Activated B cell treated with CpG ODN at 0.5 μM for 24 hours (primary cell): ENCODE data around the gene PCDH9. TPM values are rescaled to one million over a fixed set of nuclear protein-coding genes. Genes with fewer than 3 reads are reported as not detected.

Experiments used
- ATAC-seq: fragments of 200-7000 bp; cut with Tn5 transposase; one replicate; pipeline ENCODE4 v1.10.0; 2021; ENCODE audit warnings: low read depth, mild to moderate bottlenecking, moderate library complexity
- CTCF ChIA-PET: fragments of 350-600 bp; sonication (Branson Sonifier 250); formaldehyde crosslinking; loops from one replicate; lab custom pipeline; 2021; ENCODE audit warnings: antibody characterized with exemption; lab: Charles Lee
- POLR2A ChIA-PET: fragments of 350-600 bp; sonication (Branson Sonifier 250); formaldehyde crosslinking; loops from one replicate; lab custom pipeline; 2021; ENCODE audit warnings: antibody characterized with exemption; lab: Charles Lee
- DNase-seq: peaks from one replicate; pipeline ENCODE4 v3.0.0; 2022
- H3K27ac Mint-ChIP-seq: one replicate; pipeline ENCODE4 v1.8.0; 2020; ENCODE audit warnings: mixed read lengths
- H3K27me3 Mint-ChIP-seq: one replicate; pipeline ENCODE4 v1.8.0; 2021; ENCODE audit warnings: mixed read lengths
- H3K36me3 Mint-ChIP-seq: one replicate; pipeline ENCODE4 v1.8.0; 2021; ENCODE audit warnings: low read depth, mixed read lengths
- H3K4me1 Mint-ChIP-seq: one replicate; pipeline ENCODE4 v1.8.0; 2021; ENCODE audit warnings: mixed read lengths
- H3K4me3 Mint-ChIP-seq: one replicate; pipeline ENCODE4 v1.8.0; 2020; ENCODE audit warnings: mild to moderate bottlenecking, mixed read lengths
- H3K9me3 Mint-ChIP-seq: one replicate; pipeline ENCODE4 v1.8.0; 2020; ENCODE audit warnings: mixed read lengths
- CTCF ChIP-seq: fragments of 200-600 bp; IDR thresholded peaks from one replicate; pipeline ENCODE4 v1.8.0; 2022; ENCODE audit warnings: antibody characterized with exemption, mild to moderate bottlenecking
- intact Hi-C: fragments of 100-400 bp; cut with micrococcal nuclease; formaldehyde crosslinking; loops from one replicate; pipeline ENCODE4 v1.15.1; 2024
- total RNA-seq: library from RNA; stranded (reverse); gene quantifications from 2 replicates; pipeline ENCODE4 v1.2.3, GENCODE V29; 2022

PCDH9 gene
- total RNA-seq, 1 donor from 2014 or later, result 6.4 TPM

GRCh38 chr13:66855131-66855530, 375.0 kb downstream of the PCDH9 start:
- TF ChIP-seq CTCF, result no peak
- no peak overlapping the region for H3K27ac Mint-ChIP-seq
- POLR2A ChIA-PET, result no interaction called here
- peaks cover 3% of the 10 kb centered on the region for H3K4me1 Mint-ChIP-seq
- no peak overlapping the region for H3K4me3 Mint-ChIP-seq
- no peaks in the 10 kb centered on the region for H3K27me3 Mint-ChIP-seq
- peaks cover 3% of the 10 kb centered on the region for H3K9me3 Mint-ChIP-seq
- no peaks in the 10 kb centered on the region for H3K36me3 Mint-ChIP-seq
- ATAC-seq (no peak), DNase-seq (no peak)
- intact Hi-C loops, result no loop called here
- CTCF ChIA-PET, result no interaction called here

- peaks cover 3% of the 10 kb centered on the region for H3K9me3 Mint-ChIP-seq
- POLR2A ChIA-PET, result no interaction called here
- DNase-seq (no peak), ATAC-seq (no peak)
- no peaks in the 10 kb centered on the region for H3K27me3 Mint-ChIP-seq
- H3K36me3 Mint-ChIP-seq, result no peaks in the 10 kb centered on the region
- no peak for TF ChIP-seq CTCF
- CTCF ChIA-PET, result no interaction called here
- H3K27ac Mint-ChIP-seq, result no peak overlapping the region
- H3K4me3 Mint-ChIP-seq, result no peak overlapping the region
- intact Hi-C loops, result no loop called here
- H3K4me1 Mint-ChIP-seq, result no peaks in the 10 kb centered on the region
Measured at GRCh38 chr13:66853564-66853963, 376.6 kb downstream of the PCDH9 start.

- ChIA-PET CTCF (no interaction called here), POLR2A (no interaction called here)
- intact Hi-C loops, result no loop called here
- Mint-ChIP-seq H3K36me3 (no peaks in the 10 kb centered on the region), H3K4me1 (no peaks in the 10 kb centered on the region), H3K4me3 (no peak overlapping the region), H3K9me3 (peaks cover 3% of the 10 kb centered on the region), H3K27me3 (no peaks in the 10 kb centered on the region), H3K27ac (no peak overlapping the region)
- ATAC-seq (no peak), DNase-seq (no peak)
- no peak for TF ChIP-seq CTCF
Measured at GRCh38 chr13:66849706-66850105, 380.4 kb downstream of the PCDH9 start.

- TF ChIP-seq CTCF, result no peak
- intact Hi-C loops, result no loop called here
- CTCF ChIA-PET, result no interaction called here
Measured at GRCh38 chr13:66847541-66847940, 382.6 kb downstream of the PCDH9 start.

GRCh38 chr13:66845393-66845792, 384.7 kb downstream of the PCDH9 start:
- POLR2A ChIA-PET, result no interaction called here
- intact Hi-C loops, result no loop called here
- no peaks in the 10 kb centered on the region for H3K9me3 Mint-ChIP-seq
- H3K27me3 Mint-ChIP-seq, result no peaks in the 10 kb centered on the region
- H3K36me3 Mint-ChIP-seq, result no peaks in the 10 kb centered on the region
- no peak for DNase-seq
- CTCF ChIA-PET, result no interaction called here
- no peak for ATAC-seq
- no peak for TF ChIP-seq CTCF
- no peaks in the 10 kb centered on the region for H3K4me1 Mint-ChIP-seq
- H3K4me3 Mint-ChIP-seq, result no peak overlapping the region
- no peak overlapping the region for H3K27ac Mint-ChIP-seq

More at GRCh38 chr13:66847541-66847940, 382.6 kb downstream of the PCDH9 start:
- H3K4me1 Mint-ChIP-seq, result no peaks in the 10 kb centered on the region
- no peaks in the 10 kb centered on the region for H3K36me3 Mint-ChIP-seq
- H3K27me3 Mint-ChIP-seq, result no peaks in the 10 kb centered on the region
- POLR2A ChIA-PET, result no interaction called here
- H3K4me3 Mint-ChIP-seq, result no peak overlapping the region
- no peak for ATAC-seq
- no peak overlapping the region for H3K27ac Mint-ChIP-seq
- peaks cover 3% of the 10 kb centered on the region for H3K9me3 Mint-ChIP-seq
- no peak for DNase-seq
